B cell (primary cell): ENCODE measurements around the gene HOXD8.

Experiments used
- EZH2 ChIP-seq: IDR thresholded peaks from 2 replicates; pipeline ENCODE4 v1.6.1; 2012; ENCODE audit warnings: borderline replicate concordance, low read depth, mild to moderate bottlenecking, moderate library complexity, low read length; ENCODE audit not compliant: insufficient read depth, poor library complexity, severe bottlenecking
- TF ChIP-seq, protein P1 (sequence below): fragments of 200-600 bp; IDR thresholded peaks from one replicate; pipeline ENCODE4 v1.8.0; 2022; ENCODE audit warnings: antibody characterized with exemption, mild to moderate bottlenecking

DNA sequence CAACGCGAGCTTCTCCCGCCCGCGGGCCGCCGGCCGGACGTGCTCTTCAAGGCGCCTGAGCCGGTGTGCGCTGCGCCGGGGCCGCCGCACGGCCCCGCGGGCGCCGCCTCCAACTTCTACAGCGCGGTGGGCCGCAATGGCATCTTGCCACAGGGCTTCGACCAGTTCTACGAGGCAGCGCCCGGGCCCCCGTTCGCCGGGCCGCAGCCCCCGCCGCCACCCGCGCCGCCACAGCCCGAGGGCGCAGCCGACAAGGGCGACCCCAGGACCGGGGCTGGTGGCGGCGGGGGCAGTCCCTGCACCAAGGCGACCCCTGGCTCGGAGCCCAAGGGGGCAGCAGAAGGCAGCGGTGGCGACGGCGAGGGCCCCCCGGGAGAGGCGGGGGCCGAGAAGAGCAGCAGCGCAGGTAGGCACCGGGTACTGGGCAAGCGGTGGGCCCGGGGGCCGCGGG lies 21.7 kb upstream of the HOXD8 start:
- TF ChIP-seq, protein P1, sequence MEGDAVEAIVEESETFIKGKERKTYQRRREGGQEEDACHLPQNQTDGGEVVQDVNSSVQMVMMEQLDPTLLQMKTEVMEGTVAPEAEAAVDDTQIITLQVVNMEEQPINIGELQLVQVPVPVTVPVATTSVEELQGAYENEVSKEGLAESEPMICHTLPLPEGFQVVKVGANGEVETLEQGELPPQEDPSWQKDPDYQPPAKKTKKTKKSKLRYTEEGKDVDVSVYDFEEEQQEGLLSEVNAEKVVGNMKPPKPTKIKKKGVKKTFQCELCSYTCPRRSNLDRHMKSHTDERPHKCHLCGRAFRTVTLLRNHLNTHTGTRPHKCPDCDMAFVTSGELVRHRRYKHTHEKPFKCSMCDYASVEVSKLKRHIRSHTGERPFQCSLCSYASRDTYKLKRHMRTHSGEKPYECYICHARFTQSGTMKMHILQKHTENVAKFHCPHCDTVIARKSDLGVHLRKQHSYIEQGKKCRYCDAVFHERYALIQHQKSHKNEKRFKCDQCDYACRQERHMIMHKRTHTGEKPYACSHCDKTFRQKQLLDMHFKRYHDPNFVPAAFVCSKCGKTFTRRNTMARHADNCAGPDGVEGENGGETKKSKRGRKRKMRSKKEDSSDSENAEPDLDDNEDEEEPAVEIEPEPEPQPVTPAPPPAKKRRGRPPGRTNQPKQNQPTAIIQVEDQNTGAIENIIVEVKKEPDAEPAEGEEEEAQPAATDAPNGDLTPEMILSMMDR: no peak
- TF ChIP-seq EZH2: no peak
